Measurements from ENCODE around the gene SSR1. TPM values are rescaled to one million over a fixed set of nuclear protein-coding genes. Genes with fewer than 3 reads are reported as not detected.

The SSR1 gene
- total RNA-seq, 2 donors from 2014 or later, result 145 to 167 TPM

GRCh38 chr6:7241160-7241559, 71.8 kb downstream of the SSR1 start:
- Histone ChIP-seq H3K36me3 (ENCODE audit: control insufficient read depth, insufficient read depth, low read length) (peaks cover 39% of the 10 kb centered on the region), H3K4me3 (ENCODE audit: low read length) (no peak overlapping the region), H3K27me3 (ENCODE audit: control insufficient read depth, insufficient read depth, low read length, poor library complexity, severe bottlenecking) (no peaks in the 10 kb centered on the region), H3K4me1 (ENCODE audit: control insufficient read depth, insufficient read depth, low read length) (peaks cover 18% of the 10 kb centered on the region), H3K9me3 (ENCODE audit: control insufficient read depth, low read length) (no peaks in the 10 kb centered on the region), H3K9ac (ENCODE audit: extremely low read depth, low read length, poor library complexity, severe bottlenecking) (no peak overlapping the region), H3K27ac (ENCODE audit: low read depth, low read length) (no peak overlapping the region)
- no peaks in the 10 kb centered on the region for H3K27me3 Mint-ChIP-seq (ENCODE audit: insufficient read depth)
- no peak for TF ChIP-seq CTCF (conservative IDR thresholded peaks at IDR 0.05)
- H3K4me3 Mint-ChIP-seq, result no peak overlapping the region
- peak; percentile 28 for DNase-seq
- peaks cover 33% of the 10 kb centered on the region for H3K4me1 Mint-ChIP-seq
- H3K27ac Mint-ChIP-seq, result no peak overlapping the region
- no peaks in the 10 kb centered on the region for H3K9me3 Mint-ChIP-seq
- WGBS, 2 experiments (ENCODE audit: insufficient coverage in 1 of 2, insufficient read length in 1 of 2), result 95 to 97% methylated on average over 7 to 10 of the region's 10 CpGs
- peaks cover 26% of the 10 kb centered on the region for H3K36me3 Mint-ChIP-seq (ENCODE audit: low read depth)

DNA sequence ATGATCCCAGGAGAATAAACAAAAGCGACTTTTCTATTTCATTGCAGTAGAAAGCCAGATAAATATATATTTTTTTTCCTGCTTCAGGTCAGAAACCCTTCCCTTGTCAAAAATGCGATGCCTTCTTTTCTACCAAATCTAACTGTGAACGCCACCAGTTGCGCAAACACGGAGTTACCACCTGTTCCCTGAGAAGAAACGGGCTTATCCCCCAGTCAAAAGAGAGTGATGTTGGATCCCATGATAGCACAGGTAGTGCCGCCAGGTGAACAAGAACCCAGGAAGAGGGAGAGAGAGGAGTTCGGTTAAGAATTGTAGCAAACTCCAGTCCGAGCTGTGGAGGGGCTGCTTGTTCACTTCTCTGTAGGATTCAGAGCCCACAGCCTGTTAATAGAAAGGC, 72.6 kb downstream of the SSR1 start:
- Mint-ChIP-seq H3K36me3 (ENCODE audit: low read depth) (peaks cover 24% of the 10 kb centered on the region), H3K4me1 (peaks cover 33% of the 10 kb centered on the region), H3K9me3 (no peaks in the 10 kb centered on the region), H3K27ac (no peak overlapping the region), H3K27me3 (ENCODE audit: insufficient read depth) (no peaks in the 10 kb centered on the region), H3K4me3 (no peak overlapping the region)
- H3K36me3 ChIP-seq (ENCODE audit: control insufficient read depth, insufficient read depth, low read length), result peaks cover 38% of the 10 kb centered on the region
- no peak overlapping the region for H3K9ac ChIP-seq (ENCODE audit: extremely low read depth, low read length, poor library complexity, severe bottlenecking)
- no peak for DNase-seq
- WGBS, 2 experiments (ENCODE audit: insufficient coverage in 1 of 2, insufficient read length in 1 of 2), result 96% methylated on average over 4 to 9 of the region's 9 CpGs
- no peak overlapping the region for H3K27ac ChIP-seq (ENCODE audit: low read depth, low read length)
- H3K27me3 ChIP-seq (ENCODE audit: control insufficient read depth, insufficient read depth, low read length, poor library complexity, severe bottlenecking), result no peaks in the 10 kb centered on the region
- H3K4me1 ChIP-seq (ENCODE audit: control insufficient read depth, insufficient read depth, low read length), result peaks cover 18% of the 10 kb centered on the region
- no peak overlapping the region for H3K4me3 ChIP-seq (ENCODE audit: low read length)
- no peak for TF ChIP-seq CTCF (conservative IDR thresholded peaks at IDR 0.05)
- H3K9me3 ChIP-seq (ENCODE audit: control insufficient read depth, low read length), result no peaks in the 10 kb centered on the region

DNA sequence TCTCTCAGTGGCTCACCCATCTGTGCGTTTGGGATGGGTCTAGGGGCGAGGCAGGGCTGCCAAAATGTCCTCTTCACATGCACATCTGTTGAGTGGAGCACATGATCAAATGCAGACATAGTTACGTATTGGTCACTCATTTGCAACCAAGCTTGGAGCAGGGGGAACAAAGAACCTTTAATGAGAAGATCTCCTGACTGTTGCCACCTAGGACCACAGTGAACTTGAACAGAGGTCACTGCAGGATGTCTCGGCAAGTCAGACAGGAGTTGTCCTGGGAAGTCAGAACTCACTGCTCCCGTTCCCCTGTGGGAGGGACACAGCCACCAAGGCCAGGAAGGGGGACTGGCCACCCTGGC, 73.4 kb downstream of the SSR1 start:
- Mint-ChIP-seq H3K27ac (no peak overlapping the region), H3K4me1 (peaks cover 33% of the 10 kb centered on the region), H3K36me3 (ENCODE audit: low read depth) (peaks cover 24% of the 10 kb centered on the region), H3K4me3 (no peak overlapping the region), H3K9me3 (no peaks in the 10 kb centered on the region), H3K27me3 (ENCODE audit: insufficient read depth) (no peaks in the 10 kb centered on the region)
- Histone ChIP-seq H3K27me3 (ENCODE audit: control insufficient read depth, insufficient read depth, low read length, poor library complexity, severe bottlenecking) (no peaks in the 10 kb centered on the region), H3K4me1 (ENCODE audit: control insufficient read depth, insufficient read depth, low read length) (peaks cover 18% of the 10 kb centered on the region), H3K36me3 (ENCODE audit: control insufficient read depth, insufficient read depth, low read length) (peaks cover 39% of the 10 kb centered on the region), H3K9ac (ENCODE audit: extremely low read depth, low read length, poor library complexity, severe bottlenecking) (no peak overlapping the region), H3K27ac (ENCODE audit: low read depth, low read length) (no peak overlapping the region), H3K9me3 (ENCODE audit: control insufficient read depth, low read length) (no peaks in the 10 kb centered on the region), H3K4me3 (ENCODE audit: low read length) (no peak overlapping the region)
- no peak for DNase-seq
- WGBS, 2 experiments (ENCODE audit: insufficient coverage in 1 of 2, insufficient read length in 1 of 2), result 94 to 95% methylated on average over 4 to 5 of the region's 5 CpGs
- TF ChIP-seq CTCF (conservative IDR thresholded peaks at IDR 0.05), result no peak
